ENCODE data around the gene SMYD4.
"Not testable (repeated sequence)": the region's sequence is repeated elsewhere in the genome, so short reads cannot be mapped to it uniquely, and the experiment has no call there.

SMYD4 gene

DNA sequence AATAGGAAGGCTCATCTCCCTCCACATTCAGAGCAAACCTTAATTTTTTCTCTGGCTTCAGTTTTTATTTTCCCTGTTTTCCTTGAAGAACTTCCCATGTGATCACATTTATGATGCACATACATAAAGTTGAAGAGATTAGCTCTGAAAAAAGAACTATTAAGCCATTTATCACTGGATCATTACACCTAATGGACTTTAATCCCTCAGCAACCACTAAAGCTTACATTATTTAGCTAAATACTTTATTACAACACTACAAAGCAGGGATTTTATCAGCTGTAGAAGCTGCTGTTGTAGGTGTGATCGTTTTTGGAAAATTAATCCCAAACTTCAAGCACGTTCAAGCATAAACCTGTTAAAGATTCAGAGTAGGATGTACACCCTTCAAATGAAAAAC, 21.1 kb downstream of the SMYD4 start:
- no peak for DNase-seq (ENCODE audit: low read depth)
- H3K4me3 ChIP-seq (ENCODE audit: low read length), result no peak overlapping the region
- TF ChIP-seq, protein P1, sequence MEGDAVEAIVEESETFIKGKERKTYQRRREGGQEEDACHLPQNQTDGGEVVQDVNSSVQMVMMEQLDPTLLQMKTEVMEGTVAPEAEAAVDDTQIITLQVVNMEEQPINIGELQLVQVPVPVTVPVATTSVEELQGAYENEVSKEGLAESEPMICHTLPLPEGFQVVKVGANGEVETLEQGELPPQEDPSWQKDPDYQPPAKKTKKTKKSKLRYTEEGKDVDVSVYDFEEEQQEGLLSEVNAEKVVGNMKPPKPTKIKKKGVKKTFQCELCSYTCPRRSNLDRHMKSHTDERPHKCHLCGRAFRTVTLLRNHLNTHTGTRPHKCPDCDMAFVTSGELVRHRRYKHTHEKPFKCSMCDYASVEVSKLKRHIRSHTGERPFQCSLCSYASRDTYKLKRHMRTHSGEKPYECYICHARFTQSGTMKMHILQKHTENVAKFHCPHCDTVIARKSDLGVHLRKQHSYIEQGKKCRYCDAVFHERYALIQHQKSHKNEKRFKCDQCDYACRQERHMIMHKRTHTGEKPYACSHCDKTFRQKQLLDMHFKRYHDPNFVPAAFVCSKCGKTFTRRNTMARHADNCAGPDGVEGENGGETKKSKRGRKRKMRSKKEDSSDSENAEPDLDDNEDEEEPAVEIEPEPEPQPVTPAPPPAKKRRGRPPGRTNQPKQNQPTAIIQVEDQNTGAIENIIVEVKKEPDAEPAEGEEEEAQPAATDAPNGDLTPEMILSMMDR (IDR thresholded peaks at IDR 0.05; ENCODE audit: insufficient read depth, low read depth, low read length, missing control alignments), result no peak

DNA sequence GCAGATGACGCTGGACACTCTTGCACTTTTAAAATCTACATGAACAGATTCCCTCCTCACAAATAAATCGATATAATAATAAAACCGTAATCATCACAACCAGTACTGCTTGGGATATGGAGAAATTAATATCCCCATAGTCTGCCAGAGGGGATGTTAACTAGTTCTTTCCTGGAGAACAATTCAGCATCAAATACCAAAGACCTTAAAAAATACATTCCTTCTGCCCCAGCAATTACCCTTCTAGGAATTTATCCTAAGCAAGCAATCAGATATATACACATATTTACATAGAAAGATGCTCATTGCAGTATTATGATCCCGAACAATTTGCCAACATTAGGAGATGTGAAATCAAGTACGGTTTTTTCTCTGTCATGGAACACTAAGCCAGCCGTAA, 21.8 kb downstream of the SMYD4 start:
- TF ChIP-seq, protein P1 (IDR thresholded peaks at IDR 0.05; ENCODE audit: insufficient read depth, low read depth, low read length, missing control alignments), result no peak
- H3K4me3 ChIP-seq (ENCODE audit: low read length), result no peak overlapping the region
- no peak for DNase-seq (ENCODE audit: low read depth)

GRCh38 chr17:1803280-1803679, 26.4 kb downstream of the SMYD4 start:
- TF ChIP-seq, protein P1 (IDR thresholded peaks at IDR 0.05; ENCODE audit: insufficient read depth, low read depth, low read length, missing control alignments), result no peak
- DNase-seq (ENCODE audit: low read depth), result no peak
- no peak overlapping the region for H3K4me3 ChIP-seq (ENCODE audit: low read length)

GRCh38 chr17:1802429-1802828, 27.3 kb downstream of the SMYD4 start:
- DNase-seq (ENCODE audit: low read depth), result no peak
- no peak overlapping the region for H3K4me3 ChIP-seq (ENCODE audit: low read length)
- TF ChIP-seq, protein P1 (IDR thresholded peaks at IDR 0.05; ENCODE audit: insufficient read depth, low read depth, low read length, missing control alignments), result no peak

DNA sequence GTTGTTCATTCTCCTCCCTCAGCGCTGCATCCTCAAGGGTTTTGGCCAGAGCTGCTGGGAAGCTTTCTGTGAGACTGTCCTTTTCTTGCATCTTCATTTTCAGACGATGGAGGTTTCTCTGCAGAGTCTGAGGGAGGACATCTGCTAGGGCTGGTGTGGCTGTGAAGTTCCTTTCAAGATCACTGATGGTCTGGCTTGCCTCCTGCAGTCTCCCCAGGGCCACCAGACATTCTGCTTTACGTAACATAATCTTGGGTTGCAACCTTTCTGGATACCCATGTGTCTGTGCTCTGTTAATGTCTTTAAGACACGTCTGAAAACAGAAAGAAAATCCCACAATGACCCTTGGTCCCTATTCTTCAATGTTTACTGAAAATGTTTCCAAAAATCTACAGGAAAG, 29.0 kb downstream of the SMYD4 start:
- TF ChIP-seq, protein P1 (IDR thresholded peaks at IDR 0.05; ENCODE audit: insufficient read depth, low read depth, low read length, missing control alignments), result no peak
- no peak for DNase-seq (ENCODE audit: low read depth)
- H3K4me3 ChIP-seq (ENCODE audit: low read length), result no peak overlapping the region

DNA sequence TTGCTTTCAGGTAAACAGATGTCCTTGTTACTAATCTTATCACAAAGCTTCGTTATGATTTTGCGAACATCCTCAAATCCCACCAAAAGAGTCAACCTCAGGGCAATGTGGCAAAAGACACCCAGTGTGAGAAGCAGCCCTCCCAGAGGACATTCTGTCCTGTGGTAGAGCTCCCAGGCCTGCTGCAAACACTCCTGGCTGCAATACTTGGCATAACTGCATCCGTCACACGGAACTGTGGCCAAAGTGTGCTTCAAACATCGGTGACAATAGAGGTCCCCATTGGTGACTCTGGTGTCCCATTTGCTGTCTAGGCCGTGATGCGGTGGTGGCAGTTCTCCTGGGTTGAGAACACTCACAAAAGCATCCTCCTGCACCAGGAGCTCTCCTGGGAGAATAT, 29.5 kb downstream of the SMYD4 start:
- DNase-seq (ENCODE audit: low read depth), result no peak
- H3K4me3 ChIP-seq (ENCODE audit: low read length), result no peak overlapping the region
- TF ChIP-seq, protein P1 (IDR thresholded peaks at IDR 0.05; ENCODE audit: insufficient read depth, low read depth, low read length, missing control alignments), result no peak

GRCh38 chr17:1797846-1798245, 31.9 kb downstream of the SMYD4 start:
- not testable (repeated sequence) for H3K4me3 ChIP-seq (ENCODE audit: low read length); DNase-seq (ENCODE audit: low read depth)

DNA sequence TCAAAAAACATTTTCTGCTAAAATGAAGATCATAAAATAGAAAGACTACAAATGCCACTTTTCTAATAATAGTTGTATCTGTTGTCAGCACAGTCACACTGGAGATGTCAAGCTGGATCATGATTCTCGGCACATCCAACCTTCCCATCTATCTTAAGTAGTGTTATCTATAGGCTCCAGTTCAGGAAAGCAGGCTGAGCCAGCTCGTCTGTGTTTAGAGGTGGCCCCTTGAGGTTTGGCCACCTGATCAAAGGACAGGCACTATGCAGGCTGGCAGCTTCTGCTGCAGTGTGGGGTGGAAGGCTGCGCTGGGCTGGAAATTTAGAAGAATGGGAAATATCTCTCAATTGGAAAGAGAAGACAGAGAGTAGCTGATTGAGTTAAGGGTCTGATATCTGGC, 32.4 kb downstream of the SMYD4 start:
- TF ChIP-seq, protein P1 (IDR thresholded peaks at IDR 0.05; ENCODE audit: insufficient read depth, low read depth, low read length, missing control alignments), result no peak
- H3K4me3 ChIP-seq (ENCODE audit: low read length), result no peak overlapping the region
- DNase-seq (ENCODE audit: low read depth), result no peak

All from epithelial cell of esophagus (primary cell).